GM12875 (cell line): Measurements from ENCODE around the gene FAM83F.

Experiments used
- H3K4me3 ChIP-seq: one replicate; pipeline ENCODE4 v1.5.1; 2011; ENCODE audit warnings: low read depth, low read length, control low read depth
- CTCF ChIP-seq: IDR thresholded peaks from 2 replicates; pipeline ENCODE4 v1.5.1; 2011; ENCODE audit warnings: low read depth, mild to moderate bottlenecking, control low read depth, inconsistent platforms, low read length, moderate library complexity, borderline replicate concordance; ENCODE audit not compliant: insufficient read depth

FAM83F gene

GRCh38 chr22:40009951-40010671 is 15.4 kb downstream of the FAM83F start:
- H3K4me3 ChIP-seq, result no peak overlapping the region
- no peak for TF ChIP-seq CTCF

GRCh38 chr22:40010746-40011145 is 16.0 kb downstream of the FAM83F start:
- TF ChIP-seq CTCF, result no peak
- no peak overlapping the region for H3K4me3 ChIP-seq

GRCh38 chr22:40014667-40015248 is 20.0 kb downstream of the FAM83F start:
- TF ChIP-seq CTCF, result no peak
- H3K4me3 ChIP-seq, result no peak overlapping the region

- H3K4me3 ChIP-seq, result no peak overlapping the region
- TF ChIP-seq CTCF, result no peak
Observed at GRCh38 chr22:40015358-40015976, 20.7 kb downstream of the FAM83F start.

GRCh38 chr22:40018051-40018450 is 23.3 kb downstream of the FAM83F start:
- no peak for TF ChIP-seq CTCF
- no peak overlapping the region for H3K4me3 ChIP-seq

GRCh38 chr22:40019100-40019499 is 24.3 kb downstream of the FAM83F start:
- TF ChIP-seq CTCF, result no peak
- H3K4me3 ChIP-seq, result no peak overlapping the region

GRCh38 chr22:40020956-40021355 is 26.2 kb downstream of the FAM83F start:
- H3K4me3 ChIP-seq, result no peak overlapping the region
- no peak for TF ChIP-seq CTCF
